K562 (cell line): ENCODE results near the gene GIGYF2. TPM values are rescaled to one million over a fixed set of nuclear protein-coding genes. Genes with fewer than 3 reads are reported as not detected.

ENCODE experiments used
- ATAC-seq: fragments of 200-7000 bp; cut with Tn5 transposase; 3 replicates; pipeline ENCODE4 v1.9.1; 2020; ENCODE audit warnings: moderate library complexity
- BruUV-seq: library from RNA; stranded (reverse); fragments of 400-500 nt; replicated peaks from 2 replicates; lab custom pipeline; 2021; lab: Mats Ljungman, UMichigan
- CTCF ChIA-PET: fragments of 300-600 bp; formaldehyde crosslinking; extraction: SDS; loops from one replicate; lab custom pipeline; 2021; ENCODE audit warnings: low intra/inter-chr PET ratio; lab: Yijun Ruan, JAX
- POLR2A ChIA-PET: fragments of 300-600, 350-650 bp; sonication (Branson Sonifier 250); formaldehyde crosslinking; extraction: SDS; loops from one replicate; lab custom pipeline; 2021; ENCODE audit warnings: antibody characterized with exemption, inconsistent platforms; lab: Yijun Ruan, JAX
- DNase-seq, 4 experiments: peaks; one replicate each; pipeline versions ENCODE4 v3.0.0 to v3.0.0-alpha.2; 2011 to 2018; ENCODE audit warnings: low spot score in 3 of 4, mixed read lengths in 3 of 4; ENCODE audit errors: extremely low read depth in 1 of 4
- FAIRE-seq: peaks from 2 replicates; lab custom pipeline; 2011; peaks lifted over from hg19 to GRCh38; lab: Jason Lieb, UNC
- H2AFZ ChIP-seq: 2 replicates; pipeline ENCODE4 v1.6.0; 2011; ENCODE audit warnings: low read depth, low read length, control low read depth, inconsistent platforms
- H3K27ac ChIP-seq: fragments of 200-600 bp; 3 replicates; pipeline ENCODE4 v1.8.0; 2011; ENCODE audit warnings: low read depth, mild to moderate bottlenecking, control low read depth, inconsistent platforms, low read length, moderate library complexity, mixed read lengths; ENCODE audit errors: extremely low read depth
- H3K27me3 ChIP-seq, 2 experiments: fragments of 300-600 bp in 1 of 2; 2 replicates in 1 of 2; 3 replicates in 1 of 2; pipeline versions ENCODE4 v1.6.0 to v1.8.0; 2011; ENCODE audit warnings: inconsistent platforms in 2 of 2, low read length in 2 of 2, mild to moderate bottlenecking in 1 of 2, mixed read lengths in 1 of 2, moderate library complexity in 1 of 2; ENCODE audit not compliant: control insufficient read depth in 2 of 2, insufficient read depth in 2 of 2
- H3K36me3 ChIP-seq: fragments of 300-600 bp; 3 replicates; pipeline ENCODE4 v1.8.0; 2011; ENCODE audit warnings: mild to moderate bottlenecking, low read length, inconsistent platforms; ENCODE audit not compliant: control insufficient read depth, insufficient read depth
- H3K4me1 ChIP-seq, 2 experiments: fragments of 200-600 bp in 1 of 2; replicated peaks in 1 of 2; 2 replicates in 1 of 2; 3 replicates in 1 of 2; pipeline versions ENCODE4 v1.5.1 to v1.8.0; 2011; ENCODE audit warnings: inconsistent platforms in 2 of 2, low read length in 2 of 2, mild to moderate bottlenecking in 1 of 2, mixed read lengths in 1 of 2, moderate library complexity in 1 of 2; ENCODE audit not compliant: control insufficient read depth in 2 of 2, insufficient read depth in 2 of 2
- H3K4me2 ChIP-seq: 2 replicates; pipeline ENCODE4 v1.6.1; 2011; ENCODE audit warnings: low read length, control low read depth, inconsistent platforms, mixed read lengths; ENCODE audit not compliant: insufficient read depth
- H3K4me3 ChIP-seq: fragments of 200-600 bp; sonication (generic), shearing (Covaris generic); 2 replicates; pipeline ENCODE4 v1.5.1; 2016; ENCODE audit warnings: control low read depth, inconsistent platforms
- H3K79me2 ChIP-seq: fragments of 200-600 bp; 3 replicates; pipeline ENCODE4 v1.8.0; 2011; ENCODE audit warnings: low read length, inconsistent platforms; ENCODE audit not compliant: control insufficient read depth, insufficient read depth
- H3K9ac ChIP-seq, 2 experiments: 2 replicates each; pipeline versions ENCODE4 v1.6.0 to v1.6.1; 2011; ENCODE audit warnings: low read depth in 2 of 2, low read length in 2 of 2, control low read depth in 1 of 2, inconsistent platforms in 1 of 2, mild to moderate bottlenecking in 1 of 2, mixed read lengths in 1 of 2; ENCODE audit not compliant: insufficient read depth in 1 of 2
- H3K9me1 ChIP-seq: one replicate; pipeline ENCODE4 v1.6.0; 2011; ENCODE audit warnings: inconsistent platforms, mild to moderate bottlenecking, low read length, moderate library complexity; ENCODE audit not compliant: control insufficient read depth, insufficient read depth
- H3K9me3 ChIP-seq: replicated peaks from 2 replicates; pipeline ENCODE4 v1.5.1; 2011; ENCODE audit warnings: low read depth, low read length, inconsistent platforms; ENCODE audit not compliant: control insufficient read depth, insufficient read depth
- H4K20me1 ChIP-seq: replicated peaks from 2 replicates; pipeline ENCODE4 v1.6.1; 2011; ENCODE audit warnings: low read length, inconsistent platforms, mixed read lengths; ENCODE audit not compliant: control insufficient read depth, insufficient read depth
- ATF2 ChIP-seq: sonication (generic); formaldehyde crosslinking; IDR thresholded peaks from 2 replicates; pipeline ENCODE4 v1.8.1; 2022; ENCODE audit warnings: missing genetic modification reagents
- HMG20A ChIP-seq: fragments of 450-650 bp; formaldehyde crosslinking; conservative IDR thresholded peaks from 2 replicates; pipeline ENCODE4 v1.4.0; 2020; ENCODE audit warnings: mild to moderate bottlenecking, mixed read lengths
- POLR3G ChIP-seq: IDR thresholded peaks from 2 replicates; pipeline ENCODE4 v1.6.1; 2011; ENCODE audit not compliant: insufficient read length, insufficient replicate concordance; ENCODE audit errors: extremely low read depth
- ZNF431 ChIP-seq: sonication (generic); formaldehyde crosslinking; IDR thresholded peaks from 2 replicates; pipeline ENCODE4 v1.8.0; 2022; ENCODE audit warnings: mild to moderate bottlenecking, missing genetic modification reagents
- WGBS: fragments of 100-300 bp; shearing (Covaris generic); methylation state at CpG from one replicate; pipeline ENCODE4 v1.1.6; 2016; ENCODE audit warnings: low coverage, mixed read lengths; ENCODE audit not compliant: insufficient coverage; ENCODE audit errors: missing lambda C conversion rate; 5-methylcytosine and 5-hydroxymethylcytosine counted together
- in situ Hi-C: fragments of 300-500 bp; cut with MboI; formaldehyde crosslinking; loops from 4 replicates; pipeline ENCODE4 v1.15.0; 2018; ENCODE audit warnings: inconsistent platforms, mixed read lengths
- intact Hi-C: fragments of 100-400 bp; cut with micrococcal nuclease; formaldehyde crosslinking; loops from 2 replicates; pipeline ENCODE4 v1.14.2; 2022
- polyA plus RNA-seq, 8 experiments: library from polyadenylated mRNA; depleted of rRNA in 4 of 8; stranded (reverse) in 5 of 8; unstranded in 3 of 8; fragments of >200 nt; fragmentation: Nextera tagmentation in 2 of 8; fragmentation: Illumina TruSeq in 1 of 8; extraction: Ambion mirVana in 2 of 8; extraction: Trizol in 1 of 8; gene quantifications; 2 replicates each; pipeline versions ENCODE4 v1.2.1 to v1.2.3, GENCODE V29; 2011 to 2014; ENCODE audit warnings: inconsistent platforms in 1 of 8, missing spikeins in 1 of 8
- total RNA-seq, 7 experiments: library from RNA; depleted of rRNA in 6 of 7; stranded (reverse); fragments of >200 nt in 6 of 7; fragmentation: Illumina TruSeq in 2 of 7; extraction: Trizol in 2 of 7; gene quantifications; 2 replicates each; pipeline versions ENCODE4 v1.2.1 to v1.2.3, GENCODE V29; 2011 to 2021; ENCODE audit warnings: low replicate concordance in 1 of 7
- TF ChIP-seq, protein P1 (sequence below): fragments of 250-450 bp; sonication (Bioruptor Pico); IDR thresholded peaks from 2 replicates; pipeline ENCODE4 v1.4.0; 2020

GIGYF2 gene
- total and polyA plus RNA-seq, 9 of the 15 experiments (the other 6 are each of a cell fraction or from before 2014, with no cell fraction given): 12.7 to 52.7 (median 34.9) TPM

GRCh38 chr2:232874677-232875223, 177.6 kb downstream of the GIGYF2 start:
- H3K27ac ChIP-seq: no peak overlapping the region
- intact Hi-C loops (no loop called here), in situ Hi-C loops (no loop called here)
- H3K4me3 ChIP-seq: no peak overlapping the region
- H3K4me2 ChIP-seq: no peak overlapping the region
- no peaks in the 10 kb centered on the region for H3K36me3 ChIP-seq
- H3K4me1 ChIP-seq: peaks cover 2 to 17% of the 10 kb centered on the region in 2 experiments; a peak in 3 of 5 replicates
- no peaks in the 10 kb centered on the region for H3K9me1 ChIP-seq
- ChIA-PET CTCF (no interaction called here), POLR2A (interaction anchor here (0.5 kb wide), 1 partner anchor 331 kb away, joined by 4 read pairs; no protein-coding TSS in a partner anchor)
- H3K27me3 ChIP-seq: no peaks in the 10 kb centered on the region
- ATAC-seq (no peak), DNase-seq (no peak), FAIRE-seq (no peak)
- peak overlapping the region; percentile 68; the same call in 1 of the 2 replicates for H2AFZ ChIP-seq
- no peak for TF ChIP-seq POLR3G
- TF ChIP-seq ZNF431 (CRISPR knock-in tag): no peak
- no peak for TF ChIP-seq ATF2 (CRISPR knock-in tag)
- TF ChIP-seq HMG20A (CRISPR knock-in tag): no peak
- TF ChIP-seq, protein P1, sequence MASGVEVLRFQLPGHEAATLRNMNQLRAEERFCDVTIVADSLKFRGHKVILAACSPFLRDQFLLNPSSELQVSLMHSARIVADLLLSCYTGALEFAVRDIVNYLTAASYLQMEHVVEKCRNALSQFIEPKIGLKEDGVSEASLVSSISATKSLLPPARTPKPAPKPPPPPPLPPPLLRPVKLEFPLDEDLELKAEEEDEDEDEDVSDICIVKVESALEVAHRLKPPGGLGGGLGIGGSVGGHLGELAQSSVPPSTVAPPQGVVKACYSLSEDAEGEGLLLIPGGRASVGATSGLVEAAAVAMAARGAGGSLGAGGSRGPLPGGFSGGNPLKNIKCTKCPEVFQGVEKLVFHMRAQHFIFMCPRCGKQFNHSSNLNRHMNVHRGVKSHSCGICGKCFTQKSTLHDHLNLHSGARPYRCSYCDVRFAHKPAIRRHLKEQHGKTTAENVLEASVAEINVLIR (CRISPR knock-in tag): no peak
- H4K20me1 ChIP-seq: no peaks in the 10 kb centered on the region
- no peak overlapping the region; a peak in 1 of 4 replicates for H3K9ac ChIP-seq
- WGBS: 85% methylated on average over 10 of the region's 16 CpGs
- H3K9me3 ChIP-seq: no peaks in the 10 kb centered on the region
- BruUV-seq: no TSS peak
- H3K79me2 ChIP-seq: no peaks in the 10 kb centered on the region
